Stimulated activated CD8-positive, alpha-beta memory T cell treated with anti-CD3 and anti-CD28 coated beads, Interleukin-12 subunit alpha, Interleukin-12 subunit beta, amount 100 ng/mL, for 4 hours (primary cell): ENCODE data around the gene DLGAP1.

Experiments
- DNase-seq: peaks from one replicate; pipeline ENCODE4 v3.0.0-alpha.2; 2020; ENCODE audit warnings: low read depth

The DLGAP1 gene

DNA sequence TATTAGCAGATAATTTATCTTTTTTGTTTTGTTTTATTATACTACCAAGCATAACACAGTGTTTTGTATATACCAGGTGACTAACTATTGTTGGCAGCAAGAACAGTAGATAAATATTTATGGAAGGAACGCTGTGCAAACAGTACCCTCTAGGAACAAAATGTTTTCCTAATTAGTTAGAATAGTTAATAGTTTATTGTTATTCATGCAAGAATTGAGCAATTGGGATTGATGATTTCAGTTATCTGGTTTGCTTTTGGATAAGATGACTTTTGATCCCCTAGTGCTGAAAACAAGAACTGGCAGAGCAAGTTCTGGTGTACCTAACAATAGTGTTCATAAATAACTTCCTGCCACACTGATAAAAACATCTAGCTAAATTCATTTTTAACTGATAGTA, 681.8 kb downstream of the DLGAP1 start:
- no peak for DNase-seq

DNA sequence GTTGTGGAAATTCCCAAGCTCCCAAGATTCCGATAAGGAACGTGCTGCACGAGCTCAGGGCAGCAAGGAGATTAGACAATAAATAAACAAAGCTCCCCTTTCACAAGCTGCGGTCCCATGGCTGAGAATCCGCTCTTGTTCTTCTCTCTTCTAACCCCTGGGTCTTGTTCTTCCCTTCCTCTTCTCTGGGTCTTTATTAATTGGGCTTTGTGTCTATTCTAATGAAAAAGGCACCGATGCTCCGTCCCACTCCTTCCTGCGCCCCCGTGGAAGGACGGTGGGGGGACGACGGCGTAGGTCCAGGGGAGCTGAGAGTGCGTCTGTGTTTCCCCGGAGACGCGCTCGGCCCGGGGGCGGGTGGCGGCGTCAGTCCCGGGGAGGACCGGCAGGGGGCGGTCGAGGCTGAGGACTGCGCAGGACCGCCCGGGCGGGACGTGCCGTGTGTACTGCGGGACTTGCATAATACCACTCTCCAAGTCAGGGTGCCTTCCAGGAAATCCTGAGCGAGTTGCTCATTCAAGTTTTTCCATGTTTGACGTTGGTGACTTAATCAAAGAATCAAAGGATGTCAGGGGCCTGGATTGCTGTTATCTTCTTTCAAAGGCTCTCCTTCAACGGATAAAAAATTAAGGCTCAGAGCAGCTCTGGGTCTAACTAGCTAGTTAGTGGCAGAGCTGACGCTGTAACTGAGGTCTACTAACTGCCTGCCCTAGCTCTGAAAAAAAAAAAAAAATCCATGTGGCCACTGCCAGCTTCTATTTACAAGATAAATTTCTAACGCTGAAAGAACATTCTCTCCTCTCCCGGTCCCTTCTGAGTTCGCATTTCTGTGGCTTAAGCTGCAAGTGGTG, 683.8 kb downstream of the DLGAP1 start:
- peak; percentile 46 for DNase-seq

DNA sequence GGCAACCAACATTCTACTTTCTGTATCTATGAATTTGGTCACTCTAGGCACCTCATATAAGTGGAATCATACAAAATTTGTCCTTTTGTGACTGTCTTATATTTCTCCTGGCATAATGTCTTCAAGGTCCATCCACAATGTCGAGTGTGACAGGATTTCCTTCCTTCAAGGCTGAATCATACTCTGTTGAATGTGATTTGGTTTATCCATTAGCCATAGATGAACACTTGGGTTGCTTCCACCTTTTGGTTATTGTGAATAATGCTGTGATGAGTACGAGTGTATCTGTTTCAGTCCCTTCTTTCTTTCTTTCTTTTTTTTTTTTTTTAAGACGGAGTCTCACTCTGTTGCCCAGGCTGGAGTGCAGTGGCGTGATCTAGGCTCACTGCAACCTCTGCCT, 693.8 kb downstream of the DLGAP1 start:
- no peak for DNase-seq

DNA sequence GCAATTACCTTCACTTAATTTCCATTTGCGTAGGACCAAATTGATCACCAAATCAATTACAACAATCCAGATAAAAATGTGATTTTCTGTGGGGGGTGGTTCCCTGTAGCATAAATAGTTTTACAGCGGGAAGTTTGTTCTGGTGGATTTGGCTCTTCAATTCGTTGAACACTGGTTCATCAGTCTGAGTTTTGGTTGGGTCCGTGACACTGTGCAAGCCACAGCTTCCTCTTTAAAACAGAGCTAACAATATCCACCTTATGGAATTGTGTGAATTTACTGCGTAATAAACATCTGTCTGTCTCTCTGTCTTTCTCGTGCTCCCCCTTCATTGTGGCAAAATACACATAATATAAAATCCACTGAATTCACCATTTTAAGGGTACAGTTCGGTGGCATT, 694.4 kb downstream of the DLGAP1 start:
- no peak for DNase-seq

DNA sequence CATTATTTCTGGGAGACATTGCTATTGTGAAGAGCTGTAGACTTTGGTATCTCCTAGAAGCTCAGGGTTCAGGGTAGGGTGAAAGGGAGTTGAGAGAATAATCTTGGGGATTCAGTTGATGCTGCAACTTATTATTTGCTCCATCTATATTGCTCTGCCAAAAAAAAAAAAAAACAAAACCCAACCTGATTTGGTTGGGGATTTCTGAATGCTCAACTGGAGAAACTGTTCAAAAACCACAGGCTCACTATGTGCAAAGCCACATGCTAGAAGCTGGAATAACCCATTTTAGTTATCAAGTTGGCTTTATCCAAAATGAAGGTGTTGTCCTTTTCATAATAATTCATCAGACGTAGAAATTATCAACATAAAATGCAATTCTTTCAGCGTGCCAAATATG, 696.0 kb downstream of the DLGAP1 start:
- no peak for DNase-seq

DNA sequence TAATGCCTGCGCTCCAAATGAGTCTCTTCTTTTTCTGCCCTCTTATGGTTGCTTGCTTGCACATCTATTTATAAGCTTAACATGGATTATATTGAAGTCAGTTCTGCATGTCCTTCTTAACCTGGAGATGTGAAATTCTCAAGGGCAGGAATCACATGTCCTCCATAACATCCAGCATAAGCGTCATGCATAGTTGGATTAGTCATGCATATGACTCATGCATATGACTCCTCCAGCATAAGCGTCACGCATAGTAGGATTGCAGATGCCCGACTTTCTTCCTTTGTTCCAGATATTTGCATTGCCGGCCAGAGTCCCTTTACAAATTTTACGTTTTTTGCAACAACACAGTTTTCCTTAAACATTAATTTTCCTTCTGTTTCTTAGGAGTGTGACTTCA, 696.6 kb downstream of the DLGAP1 start:
- no peak for DNase-seq

DNA sequence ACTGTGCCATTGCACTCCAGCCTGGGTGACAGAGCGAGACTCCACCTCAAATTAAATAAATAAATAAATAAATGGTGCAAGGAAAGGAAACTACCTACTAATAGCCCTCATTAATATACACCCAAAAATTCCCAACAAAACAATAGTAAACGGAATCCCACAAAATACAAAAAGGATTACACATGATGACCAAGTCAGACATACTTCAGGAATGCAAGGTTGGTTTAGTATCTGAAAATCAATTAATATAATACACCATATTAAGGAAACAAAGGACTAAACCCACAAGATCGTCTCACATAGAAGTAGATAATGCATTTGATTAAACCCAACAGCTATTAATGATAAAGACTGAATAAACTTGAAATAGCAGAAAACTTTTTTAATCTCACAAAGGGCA, 697.7 kb downstream of the DLGAP1 start:
- DNase-seq = no peak

DNA sequence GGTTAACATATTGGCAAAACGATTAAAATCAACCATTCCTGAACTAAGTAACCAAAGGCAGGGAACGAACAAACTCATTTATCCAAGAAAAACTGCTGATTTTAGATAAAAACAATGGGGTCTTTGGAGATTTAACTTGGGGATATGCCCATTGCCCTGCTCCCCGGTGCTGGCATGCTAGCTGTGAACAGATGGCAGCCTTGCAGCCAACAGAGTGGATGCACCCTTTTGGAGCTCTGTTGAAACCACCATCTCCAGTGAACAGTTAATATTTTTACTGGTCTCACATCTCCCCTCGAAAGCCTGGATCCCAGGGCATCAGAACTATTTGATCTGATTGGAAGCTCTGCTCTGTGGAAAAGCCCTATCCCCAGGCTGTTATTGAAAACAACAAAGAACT, 702.0 kb downstream of the DLGAP1 start:
- no peak for DNase-seq

DNA sequence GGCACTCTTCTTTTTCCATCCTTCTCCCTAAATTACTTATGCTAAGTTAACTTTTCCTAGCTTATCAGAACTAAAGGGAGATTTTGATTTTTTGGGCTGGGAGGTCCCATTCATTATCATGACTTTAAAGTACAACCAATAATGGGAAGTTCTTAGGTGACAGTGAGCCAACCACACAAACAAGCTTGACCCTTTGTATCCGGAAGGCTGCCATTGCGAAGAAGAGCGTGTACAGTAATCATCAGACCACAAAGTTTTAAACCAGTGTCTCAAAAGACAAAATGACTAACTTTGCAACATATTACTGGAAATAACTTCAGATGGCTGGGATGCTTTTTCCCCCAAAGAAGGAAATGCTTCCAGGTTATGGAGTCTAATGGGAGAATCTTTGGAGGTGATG, 707.0 kb downstream of the DLGAP1 start:
- DNase-seq = no peak

DNA sequence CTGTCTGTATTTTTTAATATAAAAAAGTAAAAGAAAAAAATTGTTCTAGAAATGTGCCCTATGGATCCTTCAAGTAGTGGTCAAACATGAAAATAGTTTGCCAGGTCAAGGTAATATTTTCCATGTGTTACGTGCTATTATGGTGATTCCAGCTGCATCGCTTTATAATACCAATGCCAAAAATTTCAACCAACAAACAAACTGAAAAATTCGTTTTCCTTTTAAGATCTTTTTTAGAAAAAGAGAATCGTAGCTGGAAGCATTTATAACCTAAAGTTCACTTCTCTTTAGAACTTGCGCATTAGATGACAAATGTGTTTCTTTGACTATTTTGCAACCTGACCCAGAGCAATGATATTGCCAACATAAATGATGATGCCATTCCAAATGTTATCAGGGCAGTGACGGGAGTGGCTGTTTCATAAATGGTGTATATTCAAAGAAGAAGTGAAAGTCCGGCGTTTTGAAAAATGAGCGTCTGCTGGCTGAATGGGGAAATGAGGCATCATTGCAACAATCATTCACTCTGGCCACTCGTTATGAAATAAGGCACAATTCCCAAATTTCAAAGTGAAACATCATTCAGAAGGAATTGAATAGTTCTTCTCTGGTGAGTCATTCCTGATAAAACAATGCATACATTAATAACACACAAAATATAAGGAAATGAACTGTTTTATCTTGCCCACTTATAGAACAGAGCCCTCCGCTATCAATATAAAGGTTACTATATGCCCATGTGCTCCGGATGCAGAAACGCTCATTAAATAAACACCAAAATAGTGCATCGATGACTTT, 707.7 kb downstream of the DLGAP1 start:
- no peak for DNase-seq

DNA sequence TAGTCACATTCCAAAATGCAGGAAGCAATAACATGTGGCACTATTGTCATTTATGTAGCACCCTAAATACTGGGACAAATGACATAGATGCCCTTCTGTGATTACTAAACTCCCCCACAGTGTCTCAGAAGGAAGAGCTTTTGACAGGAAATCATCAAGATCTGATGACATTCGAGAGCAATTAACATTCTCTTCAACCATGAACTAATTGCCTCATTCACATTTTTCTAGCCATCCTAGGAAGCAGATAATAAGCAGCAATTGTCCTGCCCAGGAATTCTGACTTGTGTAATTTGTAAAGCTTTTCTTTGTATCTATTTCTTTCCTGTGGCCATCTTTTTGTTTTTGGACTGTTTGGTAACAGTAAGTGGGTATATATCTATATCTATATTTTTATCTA, 712.6 kb downstream of the DLGAP1 start:
- DNase-seq = no peak

DNA sequence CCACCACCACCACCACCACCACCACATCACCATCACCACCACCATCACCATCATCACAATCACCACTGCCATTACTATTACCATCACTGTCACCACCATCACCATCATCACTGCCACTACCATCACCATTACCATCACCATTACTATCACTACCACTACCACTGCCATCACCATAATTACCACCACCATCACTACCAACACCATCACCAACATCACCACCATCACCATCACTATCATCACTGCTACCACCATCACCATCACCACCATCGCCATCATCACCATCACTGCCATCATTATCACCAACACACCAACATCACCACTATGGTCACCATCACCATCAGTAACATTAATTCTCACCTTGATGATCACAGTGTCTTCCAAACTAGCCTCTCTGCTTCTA, 713.8 kb downstream of the DLGAP1 start:
- no peak for DNase-seq

DNA sequence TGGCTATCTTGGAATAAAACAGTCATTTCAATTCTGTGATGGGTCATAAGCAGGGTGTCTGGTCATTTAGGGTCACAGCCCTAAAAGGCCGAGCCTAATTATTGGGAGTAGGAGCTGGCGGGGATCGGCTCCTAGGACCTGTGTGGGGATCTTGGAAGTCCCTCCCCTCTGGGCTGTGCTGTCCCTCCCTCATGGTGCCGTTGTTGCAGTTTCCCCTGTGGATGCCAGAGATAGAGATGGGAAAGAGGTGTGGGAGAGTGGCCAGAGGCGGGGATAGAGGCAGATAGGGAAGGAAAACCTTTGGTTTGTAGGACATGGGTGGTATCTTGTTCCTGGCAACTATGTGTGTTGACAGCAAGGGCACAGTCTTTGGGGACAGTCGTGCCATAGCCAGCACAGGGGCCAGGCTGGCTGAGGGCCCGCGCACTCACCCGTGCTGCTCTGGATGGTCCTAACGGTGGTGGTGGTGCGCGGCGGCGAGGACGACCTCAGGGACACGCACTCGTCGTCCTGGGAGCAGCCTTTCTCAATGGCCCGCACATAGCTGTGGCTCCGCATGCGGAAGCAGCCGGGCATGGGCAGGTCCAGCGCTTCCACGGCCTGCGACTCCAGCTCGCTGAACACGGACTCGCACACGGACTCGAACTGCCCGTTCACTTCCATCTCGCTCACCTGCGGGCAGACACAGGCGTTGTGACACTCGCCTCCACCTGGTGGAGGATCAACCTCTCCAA, 726.2 kb downstream of the DLGAP1 start:
- DNase-seq = no peak

DNA sequence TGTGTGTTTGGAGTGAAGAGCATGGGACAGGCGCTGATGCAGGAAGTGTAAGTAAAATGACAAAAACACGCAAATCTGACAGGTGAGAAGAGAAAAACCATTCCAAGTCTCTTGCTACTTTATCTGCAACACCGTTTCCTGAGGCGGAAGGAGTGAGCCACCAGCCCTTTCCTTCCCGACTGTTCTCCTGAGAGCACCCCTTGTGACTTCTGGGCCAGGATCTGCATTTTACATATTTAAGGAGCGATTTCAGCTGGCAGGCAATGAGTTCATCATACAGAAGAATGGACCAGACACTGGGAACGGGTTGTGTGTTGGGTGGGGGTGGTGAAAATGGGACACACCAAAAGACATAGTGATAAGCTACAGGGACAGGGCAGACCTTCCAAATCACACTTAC, 727.8 kb downstream of the DLGAP1 start:
- no peak for DNase-seq

DNA sequence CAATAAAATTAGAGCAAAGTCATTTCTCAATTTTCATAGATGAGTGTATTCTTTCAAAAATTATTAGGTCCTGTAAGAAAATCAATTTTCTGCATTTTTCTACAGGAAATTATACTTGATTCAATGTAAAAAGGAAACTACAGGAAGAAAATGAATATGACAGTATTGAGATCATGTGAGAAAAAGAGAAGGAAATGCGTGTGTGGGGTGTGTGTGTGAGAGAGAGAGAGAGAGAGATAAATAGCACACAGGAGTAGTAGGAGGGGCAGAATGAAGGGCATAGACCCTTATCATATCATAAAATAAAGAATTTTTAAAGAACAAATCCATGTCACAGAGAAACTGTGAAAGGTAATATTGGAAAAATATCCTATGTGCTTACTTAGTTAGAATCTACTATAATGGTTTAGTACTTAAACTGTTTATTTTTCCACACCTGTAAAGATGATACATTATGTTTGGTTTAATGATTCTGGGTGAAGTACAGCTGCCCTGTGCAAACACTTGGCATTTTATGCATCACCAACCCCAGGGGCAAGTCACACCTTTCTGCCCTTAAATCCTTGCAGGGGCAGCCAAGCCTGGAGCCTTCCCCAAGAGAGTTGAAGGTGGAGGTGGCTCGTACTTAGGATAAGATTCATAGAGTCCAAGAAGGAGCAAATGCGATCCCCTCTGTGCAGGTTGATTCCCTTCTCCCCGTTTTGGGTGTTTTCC, 728.7 kb downstream of the DLGAP1 start:
- DNase-seq = no peak

DNA sequence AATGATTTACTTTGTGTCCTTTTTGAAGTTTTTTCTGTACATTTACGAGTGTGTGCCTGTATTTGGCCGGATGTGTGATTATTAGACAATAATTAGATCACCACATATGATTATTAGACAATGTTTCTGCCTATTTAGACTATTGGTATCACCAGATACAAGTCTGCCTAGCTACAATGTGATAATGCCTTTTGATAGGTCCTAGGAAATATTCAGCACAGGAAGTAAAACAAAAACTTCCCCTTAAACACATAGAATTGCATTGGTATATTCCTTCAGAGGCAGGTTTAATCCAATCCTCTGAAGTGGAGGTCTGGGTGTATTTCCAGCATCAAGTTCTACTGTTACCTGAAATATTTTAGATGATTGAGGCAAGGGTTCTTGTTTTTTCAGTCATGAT, 730.0 kb downstream of the DLGAP1 start:
- DNase-seq = no peak

DNA sequence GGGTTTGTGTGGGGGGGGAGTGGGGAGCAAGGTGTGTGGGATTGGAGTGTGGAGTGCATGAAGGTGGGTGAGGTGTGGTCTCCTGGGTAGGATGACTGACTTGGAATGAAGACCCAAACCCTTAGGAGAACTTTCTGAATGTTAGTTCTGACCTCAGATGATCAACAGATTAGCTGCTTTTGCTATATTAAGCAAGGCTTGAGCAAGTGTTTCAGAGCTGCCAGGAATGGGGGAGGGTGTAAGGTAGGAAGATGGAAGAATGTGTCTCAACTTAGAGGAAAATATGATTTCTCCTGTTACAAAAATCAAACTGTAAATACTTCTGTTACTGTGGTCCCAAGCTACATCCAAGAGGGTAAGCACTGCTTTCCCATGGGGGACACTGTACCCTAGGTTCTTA, 731.6 kb downstream of the DLGAP1 start:
- DNase-seq = no peak

DNA sequence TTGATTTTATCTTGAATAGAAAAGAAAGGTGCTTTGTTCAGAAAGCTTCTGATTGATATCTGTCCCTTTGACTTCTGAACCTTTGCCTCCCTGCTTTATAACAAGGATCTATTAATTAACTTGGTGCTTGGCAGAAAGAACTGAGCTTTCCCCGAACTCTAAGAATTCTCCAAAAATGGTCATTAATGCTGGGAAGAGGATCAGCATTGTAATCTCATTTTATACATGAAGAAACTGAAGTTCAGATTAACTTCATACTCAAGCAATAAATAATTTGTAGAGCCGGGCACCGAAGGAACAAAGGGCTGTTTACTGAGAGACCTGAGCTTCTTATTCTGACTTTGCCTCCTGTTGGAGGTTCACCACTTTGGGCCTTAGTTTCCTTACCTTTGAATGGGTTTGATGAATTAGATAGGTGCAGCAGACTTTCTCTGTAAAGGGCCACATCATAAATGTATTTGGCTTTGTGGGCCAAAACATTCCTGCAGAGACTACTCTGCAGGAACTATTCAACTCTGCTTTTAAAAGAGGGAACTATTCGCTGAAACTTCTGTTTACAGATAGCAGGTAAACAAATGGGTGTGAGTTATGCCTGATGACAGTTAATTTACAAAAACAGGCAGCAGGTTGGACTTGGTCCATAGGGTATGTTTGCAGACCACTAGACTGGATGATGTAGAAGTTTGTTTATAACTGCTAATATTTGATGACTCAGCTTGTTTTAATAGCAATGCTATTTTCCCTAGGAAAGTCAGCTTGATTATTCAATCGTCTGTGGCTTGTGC, 732.3 kb downstream of the DLGAP1 start:
- no peak for DNase-seq

DNA sequence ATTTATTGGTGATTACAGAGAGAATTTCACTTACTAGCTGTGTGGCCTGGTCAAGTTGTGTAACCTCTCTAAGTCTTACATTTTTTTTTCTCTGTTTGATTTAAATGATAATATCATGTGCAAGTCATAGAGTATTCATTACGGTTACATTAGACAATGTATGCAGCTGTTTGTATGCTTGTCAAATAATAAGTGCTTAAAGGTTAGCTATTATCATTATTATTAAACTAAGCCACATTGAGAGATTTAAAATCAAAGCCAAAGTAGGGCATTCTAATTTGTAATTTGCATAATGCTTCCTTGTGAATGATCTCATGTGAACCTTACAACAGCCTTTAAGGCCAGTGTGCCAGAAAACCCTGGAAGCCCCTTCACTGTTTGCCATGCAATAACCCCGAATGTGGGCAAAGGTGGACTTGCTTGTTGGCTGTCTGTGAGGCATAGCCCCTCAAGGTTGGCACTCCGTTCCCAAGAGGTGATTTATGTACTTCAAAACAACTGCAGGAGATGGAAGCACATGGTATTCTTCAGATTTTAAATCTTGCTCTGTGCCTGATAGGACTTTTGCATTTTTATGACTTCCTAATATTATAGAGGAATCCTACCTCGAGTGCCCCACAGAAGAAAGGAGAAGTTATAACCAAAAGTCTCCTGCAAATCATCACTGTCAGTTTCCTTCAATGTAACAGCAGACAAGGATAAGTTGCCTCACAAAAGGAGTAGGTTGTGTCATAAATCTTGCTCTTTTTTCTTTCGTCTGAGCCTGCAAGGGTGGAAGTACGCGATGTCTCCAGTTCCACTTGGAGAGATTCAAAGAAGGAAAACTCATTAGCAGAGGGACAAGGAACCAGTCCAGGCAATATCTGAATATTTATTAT, 733.1 kb downstream of the DLGAP1 start:
- DNase-seq = no peak

DNA sequence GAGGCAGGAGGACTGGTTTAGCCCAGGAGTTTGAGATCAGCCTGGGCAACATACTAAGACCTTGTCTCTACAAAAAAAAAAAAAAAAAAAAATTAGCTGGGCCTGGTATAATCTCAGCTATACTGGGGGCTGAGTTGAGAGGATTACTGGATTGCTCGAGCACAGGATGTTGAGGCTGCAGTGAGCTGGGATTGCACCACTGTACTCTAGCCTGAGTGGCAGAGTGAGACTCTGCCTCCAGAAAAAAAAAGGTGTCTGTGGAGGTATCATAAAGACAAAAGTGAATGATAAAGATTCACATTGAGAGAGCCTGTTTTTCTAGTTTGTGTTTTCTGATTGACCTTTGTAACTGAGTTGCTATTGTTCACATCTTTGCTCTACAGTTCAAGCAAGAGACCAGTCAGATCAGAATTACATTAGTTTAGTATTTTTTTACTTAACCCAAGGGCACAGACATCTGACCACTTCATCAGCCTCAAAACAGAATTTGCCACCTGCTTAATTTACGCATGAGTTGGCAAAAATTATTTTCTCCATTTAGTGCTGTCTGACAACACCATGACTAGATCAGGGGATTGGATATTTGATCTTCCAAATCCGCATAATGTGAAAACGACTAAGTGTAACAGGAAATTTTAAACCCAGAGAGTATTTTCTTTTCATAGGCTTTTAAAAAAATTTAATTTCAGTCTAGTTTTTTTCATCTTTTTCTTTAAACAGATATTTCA, 734.1 kb downstream of the DLGAP1 start:
- no peak for DNase-seq
